ENCODE data around the gene SUFU. TPM values are rescaled to one million over a fixed set of nuclear protein-coding genes. Genes with fewer than 3 reads are reported as not detected.

Gene SUFU
- total RNA-seq, 1 experiment from 2014 or later, result 6.3 TPM

DNA sequence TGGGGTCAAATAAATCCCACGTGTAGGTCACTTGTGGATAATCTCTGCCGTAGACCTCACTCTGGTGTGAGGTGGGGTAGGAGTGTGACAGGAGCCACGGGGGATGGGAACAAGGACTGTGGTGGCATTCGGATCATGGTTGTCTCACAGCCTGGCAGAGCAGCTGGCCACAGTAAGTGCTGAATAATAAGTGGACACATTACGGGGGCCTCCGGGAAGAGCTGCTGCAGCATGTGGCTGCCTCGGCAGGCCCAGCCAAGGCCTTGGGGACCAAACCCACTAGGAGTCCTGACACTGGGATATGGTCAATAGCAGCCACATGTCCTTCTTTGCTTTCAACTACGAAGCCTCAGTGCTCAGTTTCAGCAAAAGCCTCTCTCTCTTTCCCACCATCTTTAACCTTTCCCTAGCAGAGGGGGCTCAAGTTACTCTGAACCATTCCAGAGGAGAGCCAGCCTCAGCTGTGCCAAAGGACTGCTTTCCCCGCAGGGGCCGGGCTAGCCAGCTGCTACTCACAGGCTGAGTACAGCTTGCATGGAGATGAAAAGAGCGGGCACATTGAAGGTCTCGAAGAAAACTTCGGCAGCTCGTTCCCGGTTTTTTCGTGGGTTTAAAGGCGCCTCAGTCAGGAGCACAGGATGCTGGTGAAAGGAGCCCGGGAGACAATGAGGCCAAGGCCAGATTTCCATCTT lies 18.5 kb upstream of the SUFU start:
- no peak overlapping the region for H3K27ac Mint-ChIP-seq (ENCODE audit: low read depth, unreplicated experiment)
- no peak overlapping the region for H3K4me3 Mint-ChIP-seq (ENCODE audit: unreplicated experiment)
- DNase-seq (ENCODE audit: unreplicated experiment), result no peak
- no TSS peak for BruUV-seq (replicated peaks)
- H3K4me1 Mint-ChIP-seq (ENCODE audit: insufficient read depth, unreplicated experiment), result no peaks in the 10 kb centered on the region
- POLR2A ChIA-PET, result interaction anchor here (0.6 to 0.7 kb wide), 2 partner anchors 261 to 792 kb away, joined by 3 to 4 read pairs; no protein-coding TSS in a partner anchor
- peaks cover 78% of the 10 kb centered on the region for H3K36me3 Mint-ChIP-seq (ENCODE audit: insufficient read depth, unreplicated experiment)
- CTCF ChIA-PET, result interaction anchor here (0.6 kb wide), 2 partner anchors 8 to 265 kb away, joined by 3 read pairs; no protein-coding TSS in a partner anchor
- no peaks in the 10 kb centered on the region for H3K9me3 Mint-ChIP-seq (ENCODE audit: unreplicated experiment)
- no peak for TF ChIP-seq CTCF (IDR thresholded peaks at IDR 0.05; ENCODE audit: unreplicated experiment)
- no peaks in the 10 kb centered on the region for H3K27me3 Mint-ChIP-seq (ENCODE audit: insufficient read depth, unreplicated experiment)
- intact Hi-C loops (cut with micrococcal nuclease), result no loop called here

GRCh38 chr10:102491136-102491535 lies 12.6 kb upstream of the SUFU start:
- Mint-ChIP-seq H3K9me3 (ENCODE audit: unreplicated experiment) (no peaks in the 10 kb centered on the region), H3K36me3 (ENCODE audit: insufficient read depth, unreplicated experiment) (peaks cover 68% of the 10 kb centered on the region), H3K27ac (ENCODE audit: low read depth, unreplicated experiment) (no peak overlapping the region), H3K4me1 (ENCODE audit: insufficient read depth, unreplicated experiment) (peaks cover 13% of the 10 kb centered on the region), H3K4me3 (ENCODE audit: unreplicated experiment) (no peak overlapping the region), H3K27me3 (ENCODE audit: insufficient read depth, unreplicated experiment) (no peaks in the 10 kb centered on the region)
- DNase-seq (ENCODE audit: unreplicated experiment), result no peak
- ChIA-PET POLR2A (interaction anchor here (2.2 kb wide), 1 partner anchor 10 kb away, joined by 6 read pairs; no protein-coding TSS in a partner anchor), CTCF (interaction anchor here (0.9 to 1.0 kb wide), 2 partner anchors 10 to 11 kb away, joined by 4 to 5 read pairs; no protein-coding TSS in a partner anchor)
- intact Hi-C loops (cut with micrococcal nuclease), result no loop called here
- no TSS peak for BruUV-seq (replicated peaks)
- no peak for TF ChIP-seq CTCF (IDR thresholded peaks at IDR 0.05; ENCODE audit: unreplicated experiment)

GRCh38 chr10:102492344-102492939 lies 11.3 kb upstream of the SUFU start:
- ChIA-PET CTCF (interaction anchor here (0.6 to 1.0 kb wide), 2 partner anchors 39 to 89 kb away, joined by 3 to 4 read pairs; no protein-coding TSS in a partner anchor), POLR2A (interaction anchor here (2.2 kb wide), 1 partner anchor 9 kb away, joined by 6 read pairs; no protein-coding TSS in a partner anchor)
- BruUV-seq (replicated peaks), result no TSS peak
- intact Hi-C loops (cut with micrococcal nuclease), result no loop called here
- no peak for DNase-seq (ENCODE audit: unreplicated experiment)
- peaks cover 13% of the 10 kb centered on the region for H3K4me1 Mint-ChIP-seq (ENCODE audit: insufficient read depth, unreplicated experiment)
- no peaks in the 10 kb centered on the region for H3K9me3 Mint-ChIP-seq (ENCODE audit: unreplicated experiment)
- H3K36me3 Mint-ChIP-seq (ENCODE audit: insufficient read depth, unreplicated experiment), result peaks cover 65% of the 10 kb centered on the region
- H3K27ac Mint-ChIP-seq (ENCODE audit: low read depth, unreplicated experiment), result no peak overlapping the region
- no peak for TF ChIP-seq CTCF (IDR thresholded peaks at IDR 0.05; ENCODE audit: unreplicated experiment)
- no peaks in the 10 kb centered on the region for H3K27me3 Mint-ChIP-seq (ENCODE audit: insufficient read depth, unreplicated experiment)
- no peak overlapping the region for H3K4me3 Mint-ChIP-seq (ENCODE audit: unreplicated experiment)

- H3K27ac Mint-ChIP-seq (ENCODE audit: low read depth, unreplicated experiment), result no peak overlapping the region
Measured at GRCh38 chr10:102492983-102493382, 10.8 kb upstream of the SUFU start.

More at GRCh38 chr10:102492983-102493382, 10.8 kb upstream of the SUFU start:
- no peaks in the 10 kb centered on the region for H3K27me3 Mint-ChIP-seq (ENCODE audit: insufficient read depth, unreplicated experiment)
- intact Hi-C loops (cut with micrococcal nuclease), result no loop called here
- ChIA-PET POLR2A (no interaction called here), CTCF (interaction anchor here (0.6 to 2.6 kb wide), 3 partner anchors 14 to 90 kb away, joined by 3 to 11 read pairs (median 4); no protein-coding TSS in a partner anchor)
- no peak for DNase-seq (ENCODE audit: unreplicated experiment)
- TF ChIP-seq CTCF (IDR thresholded peaks at IDR 0.05; ENCODE audit: unreplicated experiment), result no peak
- no TSS peak for BruUV-seq (replicated peaks)
- H3K4me3 Mint-ChIP-seq (ENCODE audit: unreplicated experiment), result no peak overlapping the region
- peaks cover 59% of the 10 kb centered on the region for H3K36me3 Mint-ChIP-seq (ENCODE audit: insufficient read depth, unreplicated experiment)
- H3K9me3 Mint-ChIP-seq (ENCODE audit: unreplicated experiment), result no peaks in the 10 kb centered on the region
- H3K4me1 Mint-ChIP-seq (ENCODE audit: insufficient read depth, unreplicated experiment), result peaks cover 13% of the 10 kb centered on the region
